ENCODE data around the gene C8G. TPM values are rescaled to one million over a fixed set of nuclear protein-coding genes. Genes with fewer than 3 reads are reported as not detected.

The C8G gene
- total and polyA plus RNA-seq, 2 of the 8 experiments (the other 6 are each of a cell fraction or from before 2014, with no cell fraction given), result 0.62 to 0.80 TPM

DNA sequence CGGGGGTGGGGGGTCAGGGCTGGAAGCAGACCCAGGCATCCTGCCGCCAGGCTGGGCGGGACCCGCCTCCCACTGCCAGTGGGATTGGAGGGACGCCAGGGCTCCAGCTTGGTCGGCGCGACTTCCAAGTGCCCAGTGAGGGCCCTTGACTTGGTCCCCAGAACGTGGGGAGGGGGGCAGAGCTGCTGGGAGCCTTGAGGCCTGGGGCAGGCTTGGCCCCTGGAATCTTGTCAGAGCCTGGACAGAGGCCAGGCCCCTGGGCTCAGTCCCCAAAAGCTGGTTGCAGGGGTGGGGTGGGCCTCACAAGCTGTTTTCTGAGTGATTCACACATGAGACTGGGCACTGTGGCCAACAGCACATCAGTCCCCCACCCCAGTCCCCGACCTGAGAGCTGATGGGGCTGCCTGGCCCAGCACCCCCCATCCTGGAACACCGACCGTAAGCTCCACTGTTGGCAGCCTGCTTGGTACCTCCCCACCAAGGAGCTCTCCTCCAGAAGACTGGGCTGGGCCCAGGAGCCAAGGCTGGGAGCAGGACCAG lies 50.8 kb downstream of the C8G start (continued):
- TF ChIP-seq NRF1 (IDR thresholded peaks at IDR 0.05; ENCODE audit: low read depth, low read length), result no peak
- no peak for TF ChIP-seq YY1 (IDR thresholded peaks at IDR 0.05; ENCODE audit: low read depth, low read length)
- no peak for TF ChIP-seq JUND (IDR thresholded peaks at IDR 0.05; ENCODE audit: low read length)
- TF ChIP-seq CBX8 (IDR thresholded peaks at IDR 0.05; ENCODE audit: borderline replicate concordance, low read depth, low read length), result no peak
- TF ChIP-seq SIX5 (IDR thresholded peaks at IDR 0.05; ENCODE audit: low read depth, low read length), result no peak

Other genes starting within 250 kb of the C8G start
Only the 30 nearest of the 32 such genes appear.
- gene DIPK1B, start 232.7 kb upstream of the C8G start, total RNA-seq (2021; fragmentation: NEBNext Ultra II Directional; extraction: Animal tissue kit (Norgen Biotek cat#: 25700)), result 32.3 and 35.3 TPM in 2 replicates
- gene DIPK1B, start 232.7 kb upstream of the C8G start, polyA plus RNA-seq (2011; rRNA removed), result 64.8 and 78.8 TPM in 2 replicates
- 2.8 and 4.8 TPM in 2 replicates for gene LCN10, start 202.3 kb upstream of the C8G start, total RNA-seq (2021; fragmentation: NEBNext Ultra II Directional; extraction: Animal tissue kit (Norgen Biotek cat#: 25700))
- gene LCN10, start 202.3 kb upstream of the C8G start, polyA plus RNA-seq (2011; rRNA removed), result 2.6 and 3.5 TPM in 2 replicates
- not detected in 2 replicates for gene LCN6, start 196.7 kb upstream of the C8G start, total RNA-seq (2021; fragmentation: NEBNext Ultra II Directional; extraction: Animal tissue kit (Norgen Biotek cat#: 25700))
- not detected in 2 replicates for gene LCN6, start 196.7 kb upstream of the C8G start, polyA plus RNA-seq (2011; rRNA removed)
- gene LCN8, start 187.0 kb upstream of the C8G start, total RNA-seq (2021; fragmentation: NEBNext Ultra II Directional; extraction: Animal tissue kit (Norgen Biotek cat#: 25700)), result not detected in 2 replicates
- 0.14 TPM in 1 of 2 replicates, not detected in the other for gene LCN8, start 187.0 kb upstream of the C8G start, polyA plus RNA-seq (2011; rRNA removed)
- gene LCN15, start 180.7 kb upstream of the C8G start, total RNA-seq (2021; fragmentation: NEBNext Ultra II Directional; extraction: Animal tissue kit (Norgen Biotek cat#: 25700)), result 0.47 and 0.61 TPM in 2 replicates
- gene LCN15, start 180.7 kb upstream of the C8G start, polyA plus RNA-seq (2011; rRNA removed), result 0.08 and 0.25 TPM in 2 replicates
- 50.6 and 51.1 TPM in 2 replicates for gene TMEM141, start 153.9 kb upstream of the C8G start, total RNA-seq (2021; fragmentation: NEBNext Ultra II Directional; extraction: Animal tissue kit (Norgen Biotek cat#: 25700))
- gene TMEM141, start 153.9 kb upstream of the C8G start, polyA plus RNA-seq (2011; rRNA removed), result 137 and 140 TPM in 2 replicates
- gene CCDC183, start 148.9 kb upstream of the C8G start, total RNA-seq (2021; fragmentation: NEBNext Ultra II Directional; extraction: Animal tissue kit (Norgen Biotek cat#: 25700)), result 0.78 and 1.6 TPM in 2 replicates
- gene CCDC183, start 148.9 kb upstream of the C8G start, polyA plus RNA-seq (2011; rRNA removed), result 0.51 and 1.1 TPM in 2 replicates
- gene RABL6, start 137.3 kb upstream of the C8G start, total RNA-seq (2021; fragmentation: NEBNext Ultra II Directional; extraction: Animal tissue kit (Norgen Biotek cat#: 25700)), result 129 and 130 TPM in 2 replicates
- 70.1 and 98.6 TPM in 2 replicates for gene RABL6, start 137.3 kb upstream of the C8G start, polyA plus RNA-seq (2011; rRNA removed)
- 0.86 and 0.97 TPM in 2 replicates for gene AJM1, start 102.8 kb upstream of the C8G start, total RNA-seq (2021; fragmentation: NEBNext Ultra II Directional; extraction: Animal tissue kit (Norgen Biotek cat#: 25700))
- gene AJM1, start 102.8 kb upstream of the C8G start, polyA plus RNA-seq (2011; rRNA removed), result 0.12 and 0.33 TPM in 2 replicates
- 109 and 111 TPM in 2 replicates for gene PHPT1, start 95.8 kb upstream of the C8G start, total RNA-seq (2021; fragmentation: NEBNext Ultra II Directional; extraction: Animal tissue kit (Norgen Biotek cat#: 25700))
- gene PHPT1, start 95.8 kb upstream of the C8G start, polyA plus RNA-seq (2011; rRNA removed), result 226 and 246 TPM in 2 replicates
- 4.5 TPM in 2 replicates for gene MAMDC4, start 92.9 kb upstream of the C8G start, total RNA-seq (2021; fragmentation: NEBNext Ultra II Directional; extraction: Animal tissue kit (Norgen Biotek cat#: 25700))
- 3.1 and 6.6 TPM in 2 replicates for gene MAMDC4, start 92.9 kb upstream of the C8G start, polyA plus RNA-seq (2011; rRNA removed)
- 337 and 338 TPM in 2 replicates for gene EDF1, start 78.9 kb upstream of the C8G start, total RNA-seq (2021; fragmentation: NEBNext Ultra II Directional; extraction: Animal tissue kit (Norgen Biotek cat#: 25700))
- gene EDF1, start 78.9 kb upstream of the C8G start, polyA plus RNA-seq (2011; rRNA removed), result 297 and 298 TPM in 2 replicates
- 50.2 and 50.5 TPM in 2 replicates for gene TRAF2, start 58.7 kb upstream of the C8G start, total RNA-seq (2021; fragmentation: NEBNext Ultra II Directional; extraction: Animal tissue kit (Norgen Biotek cat#: 25700))
- 26.9 and 39.3 TPM in 2 replicates for gene TRAF2, start 58.7 kb upstream of the C8G start, polyA plus RNA-seq (2011; rRNA removed)
- gene FBXW5, start 505 bp upstream of the C8G start, total RNA-seq (2021; fragmentation: NEBNext Ultra II Directional; extraction: Animal tissue kit (Norgen Biotek cat#: 25700)), result 49.0 and 49.5 TPM in 2 replicates
- 71.0 and 93.6 TPM in 2 replicates for gene FBXW5, start 505 bp upstream of the C8G start, polyA plus RNA-seq (2011; rRNA removed)
- 1.5 and 1.7 TPM in 2 replicates for gene LCN12, start 7.0 kb downstream of the C8G start, total RNA-seq (2021; fragmentation: NEBNext Ultra II Directional; extraction: Animal tissue kit (Norgen Biotek cat#: 25700))
- 1.1 and 2.1 TPM in 2 replicates for gene LCN12, start 7.0 kb downstream of the C8G start, polyA plus RNA-seq (2011; rRNA removed)
- 2.2 and 2.3 TPM in 2 replicates for gene PTGDS, start 32.3 kb downstream of the C8G start, total RNA-seq (2021; fragmentation: NEBNext Ultra II Directional; extraction: Animal tissue kit (Norgen Biotek cat#: 25700))
- gene PTGDS, start 32.3 kb downstream of the C8G start, polyA plus RNA-seq (2011; rRNA removed), result 1.7 and 2.5 TPM in 2 replicates
- gene LCNL1, start 37.8 kb downstream of the C8G start, total RNA-seq (2021; fragmentation: NEBNext Ultra II Directional; extraction: Animal tissue kit (Norgen Biotek cat#: 25700)), result 0.15 TPM in 1 of 2 replicates, not detected in the other
- gene LCNL1, start 37.8 kb downstream of the C8G start, polyA plus RNA-seq (2011; rRNA removed), result 0.11 and 0.35 TPM in 2 replicates
- gene PAXX, start 47.2 kb downstream of the C8G start, total RNA-seq (2021; fragmentation: NEBNext Ultra II Directional; extraction: Animal tissue kit (Norgen Biotek cat#: 25700)), result 40.8 and 43.4 TPM in 2 replicates
- gene PAXX, start 47.2 kb downstream of the C8G start, polyA plus RNA-seq (2011; rRNA removed), result 45.9 and 56.8 TPM in 2 replicates
- not detected in 2 replicates for gene CLIC3, start 51.3 kb downstream of the C8G start, total RNA-seq (2021; fragmentation: NEBNext Ultra II Directional; extraction: Animal tissue kit (Norgen Biotek cat#: 25700))
- 0.12 and 0.33 TPM in 2 replicates for gene CLIC3, start 51.3 kb downstream of the C8G start, polyA plus RNA-seq (2011; rRNA removed)
- 12.5 and 15.2 TPM in 2 replicates for gene ABCA2, start 83.0 kb downstream of the C8G start, total RNA-seq (2021; fragmentation: NEBNext Ultra II Directional; extraction: Animal tissue kit (Norgen Biotek cat#: 25700))
- 14.3 and 21.9 TPM in 2 replicates for gene ABCA2, start 83.0 kb downstream of the C8G start, polyA plus RNA-seq (2011; rRNA removed)
- not detected in 2 replicates for gene FUT7, start 86.8 kb downstream of the C8G start, total RNA-seq (2021; fragmentation: NEBNext Ultra II Directional; extraction: Animal tissue kit (Norgen Biotek cat#: 25700))
- not detected in 2 replicates for gene FUT7, start 86.8 kb downstream of the C8G start, polyA plus RNA-seq (2011; rRNA removed)
- 41.9 and 44.1 TPM in 2 replicates for gene NPDC1, start 100.9 kb downstream of the C8G start, total RNA-seq (2021; fragmentation: NEBNext Ultra II Directional; extraction: Animal tissue kit (Norgen Biotek cat#: 25700))
- 26.2 and 43.6 TPM in 2 replicates for gene NPDC1, start 100.9 kb downstream of the C8G start, polyA plus RNA-seq (2011; rRNA removed)
- 3.2 and 3.8 TPM in 2 replicates for gene ENTPD2, start 108.8 kb downstream of the C8G start, total RNA-seq (2021; fragmentation: NEBNext Ultra II Directional; extraction: Animal tissue kit (Norgen Biotek cat#: 25700))
- gene ENTPD2, start 108.8 kb downstream of the C8G start, polyA plus RNA-seq (2011; rRNA removed), result 0.65 and 1.9 TPM in 2 replicates
- 30.3 and 32.1 TPM in 2 replicates for gene SAPCD2, start 125.3 kb downstream of the C8G start, total RNA-seq (2021; fragmentation: NEBNext Ultra II Directional; extraction: Animal tissue kit (Norgen Biotek cat#: 25700))
- gene SAPCD2, start 125.3 kb downstream of the C8G start, polyA plus RNA-seq (2011; rRNA removed), result 12.7 and 17.3 TPM in 2 replicates
- 5.4 and 5.5 TPM in 2 replicates for gene UAP1L1, start 132.3 kb downstream of the C8G start, total RNA-seq (2021; fragmentation: NEBNext Ultra II Directional; extraction: Animal tissue kit (Norgen Biotek cat#: 25700))
- 2.0 and 3.5 TPM in 2 replicates for gene UAP1L1, start 132.3 kb downstream of the C8G start, polyA plus RNA-seq (2011; rRNA removed)
- 35.1 and 36.3 TPM in 2 replicates for gene MAN1B1, start 141.7 kb downstream of the C8G start, total RNA-seq (2021; fragmentation: NEBNext Ultra II Directional; extraction: Animal tissue kit (Norgen Biotek cat#: 25700))
- gene MAN1B1, start 141.7 kb downstream of the C8G start, polyA plus RNA-seq (2011; rRNA removed), result 33.7 and 36.5 TPM in 2 replicates
- 21.2 and 21.5 TPM in 2 replicates for gene DPP7, start 169.5 kb downstream of the C8G start, total RNA-seq (2021; fragmentation: NEBNext Ultra II Directional; extraction: Animal tissue kit (Norgen Biotek cat#: 25700))
- 26.8 and 34.7 TPM in 2 replicates for gene DPP7, start 169.5 kb downstream of the C8G start, polyA plus RNA-seq (2011; rRNA removed)
- gene GRIN1, start 193.9 kb downstream of the C8G start, total RNA-seq (2021; fragmentation: NEBNext Ultra II Directional; extraction: Animal tissue kit (Norgen Biotek cat#: 25700)), result 2.1 TPM in 2 replicates
- 0.48 and 1.3 TPM in 2 replicates for gene GRIN1, start 193.9 kb downstream of the C8G start, polyA plus RNA-seq (2011; rRNA removed)
- gene LRRC26, start 224.8 kb downstream of the C8G start, total RNA-seq (2021; fragmentation: NEBNext Ultra II Directional; extraction: Animal tissue kit (Norgen Biotek cat#: 25700)), result 0.34 and 0.36 TPM in 2 replicates
- gene LRRC26, start 224.8 kb downstream of the C8G start, polyA plus RNA-seq (2011; rRNA removed), result 0.85 and 1.0 TPM in 2 replicates
- not detected in 2 replicates for gene TMEM210, start 226.8 kb downstream of the C8G start, total RNA-seq (2021; fragmentation: NEBNext Ultra II Directional; extraction: Animal tissue kit (Norgen Biotek cat#: 25700))
- gene TMEM210, start 226.8 kb downstream of the C8G start, polyA plus RNA-seq (2011; rRNA removed), result not detected in 2 replicates